Lung (tissue), 12 donors: ENCODE results near the gene GPRIN3. TPM values are rescaled to one million over a fixed set of nuclear protein-coding genes. Genes with fewer than 3 reads are reported as not detected.

Experiments
- ATAC-seq: fragments of 200-7000 bp; cut with Tn5 transposase; one replicate; pipeline ENCODE4 v1.9.1; 2020; ENCODE audit warnings: moderate number of reproducible peaks; ENCODE audit not compliant: insufficient read depth, low FRiP score
- DNase-seq, 3 donors: peaks; one replicate each; pipeline ENCODE4 v3.0.0-alpha.2; 2013 to 2017
- H3K27ac ChIP-seq, 2 donors: one replicate each; pipeline ENCODE4 v1.5.1; 2013; ENCODE audit warnings: mild to moderate bottlenecking in 2 of 2, moderate library complexity in 2 of 2, control low read depth in 1 of 2, inconsistent platforms in 1 of 2, low read depth in 1 of 2, low read length in 1 of 2
- H3K27me3 ChIP-seq, 3 donors: one replicate each; pipeline ENCODE4 v1.5.1; 2013; ENCODE audit warnings: low read length in 2 of 3; ENCODE audit not compliant: control insufficient read depth in 3 of 3, insufficient read depth in 3 of 3
- H3K36me3 ChIP-seq, 4 donors: one replicate each; pipeline ENCODE4 v1.5.1; 2013; ENCODE audit warnings: low read length in 4 of 4, mild to moderate bottlenecking in 1 of 4, moderate library complexity in 1 of 4; ENCODE audit not compliant: control insufficient read depth in 4 of 4, insufficient read depth in 4 of 4
- H3K4me1 ChIP-seq, 5 donors: one replicate each; pipeline ENCODE4 v1.5.1; 2013; ENCODE audit warnings: low read length in 5 of 5, mild to moderate bottlenecking in 2 of 5, moderate library complexity in 1 of 5; ENCODE audit not compliant: control insufficient read depth in 5 of 5, insufficient read depth in 5 of 5
- H3K4me3 ChIP-seq: one replicate; pipeline ENCODE4 v1.5.1; 2013; ENCODE audit warnings: mild to moderate bottlenecking, control low read depth, moderate library complexity
- H3K9ac ChIP-seq, 2 donors: one replicate each; pipeline ENCODE4 v1.5.1; 2013; ENCODE audit warnings: low read length in 2 of 2, control low read depth in 1 of 2; ENCODE audit not compliant: insufficient read depth in 1 of 2
- H3K9me3 ChIP-seq, 4 donors: one replicate each; pipeline ENCODE4 v1.5.1; 2013; ENCODE audit warnings: low read length in 3 of 4, mild to moderate bottlenecking in 1 of 4, moderate library complexity in 1 of 4; ENCODE audit not compliant: control insufficient read depth in 4 of 4, insufficient read depth in 3 of 4
- WGBS, 2 donors: extraction: QIAGEN DNeasy Blood & Tissue Kit; methylation state at CpG; one replicate each; pipeline ENCODE4 v1.1.7; 2013; 5-methylcytosine and 5-hydroxymethylcytosine counted together
- polyA plus RNA-seq, 2 donors: library from polyadenylated mRNA; stranded (reverse); fragments of 200-250 nt; gene quantifications; one replicate each; pipeline ENCODE4 v1.2.1, GENCODE V29; 2013
- total RNA-seq, 2 donors: library from RNA; depleted of rRNA in 1 of 2; stranded (reverse); fragments of >200 nt in 1 of 2; gene quantifications; one replicate each; pipeline ENCODE4 v1.2.1, GENCODE V29; 2014 to 2021
- TF ChIP-seq, protein P1 (sequence below): IDR thresholded peaks from 2 replicates; pipeline ENCODE4 v1.5.1; 2012; ENCODE audit warnings: mild to moderate bottlenecking; ENCODE audit errors: control extremely low read depth, extremely low read depth
- donor health status: control.
- donor health status: control.
- donor health status: Bipolar disorder and iron deficiency.
- donor health status: healthy.
- donor health status: DM: yes; HTN: yes; CAD: no.

The GPRIN3 gene
- total and polyA plus RNA-seq, 4 donors: 1.6 to 14.4 (median 4.3) TPM

DNA sequence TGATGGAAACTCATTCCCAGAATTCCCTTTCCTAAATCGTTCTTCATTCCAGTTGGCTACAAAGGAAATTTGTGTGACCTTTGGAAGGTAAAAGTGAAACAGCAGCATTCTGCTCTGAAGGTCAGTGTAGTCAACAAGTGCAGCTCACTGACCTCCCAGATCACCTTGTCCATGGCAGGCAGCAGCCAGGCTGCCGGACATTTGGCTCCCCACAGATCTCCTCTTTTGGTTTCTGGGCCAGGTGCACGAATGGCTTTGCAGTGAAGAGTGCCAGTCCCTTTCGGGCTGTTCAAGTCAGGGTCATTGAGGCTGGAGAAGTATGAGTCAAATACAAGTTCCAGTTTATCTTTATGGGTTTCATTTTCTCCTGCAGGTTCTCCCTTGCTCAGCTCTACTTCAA, 14.3 kb downstream of the GPRIN3 start:
- H3K4me1 ChIP-seq: peaks cover 0 to 34% (median 0%) of the 10 kb centered on the region in 5 donors
- DNase-seq (no peak), ATAC-seq (no peak)
- H3K36me3 ChIP-seq: peaks cover 0 to 1% (median 0%) of the 10 kb centered on the region in 4 donors
- no peaks in the 10 kb centered on the region for H3K27me3 ChIP-seq
- TF ChIP-seq, protein P1, sequence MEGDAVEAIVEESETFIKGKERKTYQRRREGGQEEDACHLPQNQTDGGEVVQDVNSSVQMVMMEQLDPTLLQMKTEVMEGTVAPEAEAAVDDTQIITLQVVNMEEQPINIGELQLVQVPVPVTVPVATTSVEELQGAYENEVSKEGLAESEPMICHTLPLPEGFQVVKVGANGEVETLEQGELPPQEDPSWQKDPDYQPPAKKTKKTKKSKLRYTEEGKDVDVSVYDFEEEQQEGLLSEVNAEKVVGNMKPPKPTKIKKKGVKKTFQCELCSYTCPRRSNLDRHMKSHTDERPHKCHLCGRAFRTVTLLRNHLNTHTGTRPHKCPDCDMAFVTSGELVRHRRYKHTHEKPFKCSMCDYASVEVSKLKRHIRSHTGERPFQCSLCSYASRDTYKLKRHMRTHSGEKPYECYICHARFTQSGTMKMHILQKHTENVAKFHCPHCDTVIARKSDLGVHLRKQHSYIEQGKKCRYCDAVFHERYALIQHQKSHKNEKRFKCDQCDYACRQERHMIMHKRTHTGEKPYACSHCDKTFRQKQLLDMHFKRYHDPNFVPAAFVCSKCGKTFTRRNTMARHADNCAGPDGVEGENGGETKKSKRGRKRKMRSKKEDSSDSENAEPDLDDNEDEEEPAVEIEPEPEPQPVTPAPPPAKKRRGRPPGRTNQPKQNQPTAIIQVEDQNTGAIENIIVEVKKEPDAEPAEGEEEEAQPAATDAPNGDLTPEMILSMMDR: no peak
- H3K9me3 ChIP-seq: no peaks in the 10 kb centered on the region
- 79 to 84% methylated on average over 4 of the region's 4 CpGs for WGBS, 2 donors
- H3K4me3 ChIP-seq: no peak overlapping the region
- H3K27ac ChIP-seq: peak overlapping the region in 1 of 2 donors; percentile 75
- H3K9ac ChIP-seq: no peak overlapping the region

DNA sequence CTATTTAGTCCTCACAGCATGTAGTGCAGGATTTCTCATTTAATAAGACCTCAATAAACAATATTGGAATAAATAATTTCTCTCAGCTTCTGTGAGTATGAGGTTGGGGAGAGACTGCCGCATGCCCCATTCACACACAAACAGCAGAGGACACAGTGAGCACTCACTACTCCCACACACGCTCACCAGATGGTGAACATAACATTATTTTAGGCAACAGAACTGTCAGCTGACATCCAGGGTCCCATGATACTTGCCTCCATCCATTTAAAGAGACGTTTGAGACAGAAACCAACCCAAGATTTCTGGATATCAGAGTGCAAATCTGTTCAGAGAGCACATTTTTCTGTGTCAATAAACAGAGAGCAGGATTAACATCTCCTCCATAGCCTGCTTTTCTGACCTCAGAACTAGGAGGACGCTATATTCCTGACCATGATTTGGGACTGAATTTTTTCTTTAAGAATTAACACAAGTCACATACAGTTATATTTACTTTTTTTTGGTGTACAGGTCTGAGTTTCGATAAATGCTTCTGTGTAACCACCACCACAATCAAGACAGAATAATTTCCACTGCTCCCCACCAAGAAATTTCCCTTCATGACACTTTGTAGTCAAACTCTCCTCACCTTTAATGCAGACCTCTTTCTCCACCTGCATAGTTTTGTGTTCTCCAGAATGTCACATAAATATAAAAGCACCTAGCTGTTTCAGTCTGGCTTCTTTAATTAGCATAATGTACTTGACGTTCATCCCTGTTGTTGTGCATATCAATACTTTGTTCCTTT, 16.7 kb downstream of the GPRIN3 start:
- Histone ChIP-seq H3K27me3 (no peaks in the 10 kb centered on the region), H3K4me3 (no peak overlapping the region), H3K36me3 (peaks cover 0 to 1% (median 0%) of the 10 kb centered on the region in 4 donors), H3K9me3 (no peaks in the 10 kb centered on the region), H3K4me1 (peaks cover 0 to 32% (median 0%) of the 10 kb centered on the region in 5 donors), H3K9ac (no peak overlapping the region), H3K27ac (peak overlapping the region in 1 of 2 donors; percentile 68)
- TF ChIP-seq, protein P1: no peak
- WGBS, 2 donors: 74 to 81% methylated on average over 6 of the region's 6 CpGs
- ATAC-seq (no peak), DNase-seq (no peak)

DNA sequence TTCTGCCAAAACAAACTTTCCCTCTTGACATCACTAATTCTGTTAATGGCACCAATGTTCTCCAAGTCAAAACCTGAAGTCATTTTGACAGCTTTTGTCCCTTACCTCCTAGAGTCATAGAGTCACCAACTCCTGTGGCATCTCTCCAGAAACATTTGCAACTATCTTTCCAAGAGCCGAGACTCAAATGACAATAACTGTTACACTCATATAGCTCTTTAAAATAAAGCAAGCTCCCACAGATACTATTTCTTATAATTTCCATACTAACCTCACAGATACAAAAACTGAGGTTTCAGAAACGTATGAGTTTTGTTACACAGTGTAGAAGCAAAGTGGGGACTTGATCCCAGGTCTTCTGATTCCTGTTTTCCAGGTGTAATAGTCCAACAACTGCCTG, 18.3 kb downstream of the GPRIN3 start:
- Histone ChIP-seq H3K36me3 (peaks cover 0 to 1% (median 0%) of the 10 kb centered on the region in 4 donors), H3K9ac (no peak overlapping the region), H3K4me3 (no peak overlapping the region), H3K27ac (peak overlapping the region in 1 of 2 donors; percentile 68), H3K9me3 (no peaks in the 10 kb centered on the region), H3K4me1 (peaks cover 0 to 32% (median 0%) of the 10 kb centered on the region in 5 donors), H3K27me3 (no peaks in the 10 kb centered on the region)
- DNase-seq: no peak
- TF ChIP-seq, protein P1: no peak
- WGBS, 2 donors: 86 to 90% methylated on average over 2 of the region's 2 CpGs
- no peak for ATAC-seq
